NB4 (cell line): ENCODE measurements around the gene SULT4A1.

Source experiments
- CTCF ChIP-seq: IDR thresholded peaks from one replicate; pipeline ENCODE4 v1.5.1; 2012; ENCODE audit warnings: low read depth, low read length
- MAX ChIP-seq: IDR thresholded peaks from 2 replicates; pipeline ENCODE4 v1.6.1; 2011; ENCODE audit warnings: low read depth, low read length
- MYC ChIP-seq: IDR thresholded peaks from 2 replicates; pipeline ENCODE4 v1.6.1; 2011; ENCODE audit warnings: low read depth, low read length
- POLR2A ChIP-seq: IDR thresholded peaks from 2 replicates; pipeline ENCODE4 v1.6.1; 2011; ENCODE audit warnings: mild to moderate bottlenecking; ENCODE audit not compliant: insufficient read length; ENCODE audit errors: extremely low read depth

- TF ChIP-seq POLR2A (no peak), CTCF (no peak), MYC (no peak), MAX (no peak)
Measured at GRCh38 chr22:43795320-43795719, 67.0 kb downstream of the SULT4A1 start.
